K562 (cell line): Measurements from ENCODE around the gene ELF2. TPM values are rescaled to one million over a fixed set of nuclear protein-coding genes. Genes with fewer than 3 reads are reported as not detected.
A peak's percentile ranks its signal among the peaks of the same experiment; 100 is the strongest.

Source experiments
- AFF1 ChIP-seq, 2 experiments: fragments of 450-650 bp; IDR thresholded peaks; 2 replicates each; pipeline ENCODE4 v1.6.1; 2018; ENCODE audit warnings: mild to moderate bottlenecking in 2 of 2, low read depth in 1 of 2; ENCODE audit not compliant: partially characterized antibody in 2 of 2
- BCOR ChIP-seq: fragments of 450-650 bp; IDR thresholded peaks from 2 replicates; pipeline ENCODE4 v1.6.1; 2016
- CCNT2 ChIP-seq: IDR thresholded peaks from 2 replicates; pipeline ENCODE4 v1.6.1; 2011; ENCODE audit warnings: borderline replicate concordance, low read depth, mild to moderate bottlenecking, moderate library complexity, mixed read lengths, low read length; ENCODE audit not compliant: insufficient read length; ENCODE audit errors: extremely low read depth
- CREB1 ChIP-seq, 2 experiments: sonication (generic) in 1 of 2; formaldehyde crosslinking in 1 of 2; IDR thresholded peaks; 2 replicates each; pipeline versions ENCODE4 v1.6.1 to v1.8.0; 2012 to 2022; ENCODE audit warnings: inconsistent platforms in 1 of 2, mild to moderate bottlenecking in 1 of 2, missing genetic modification reagents in 1 of 2, moderate library complexity in 1 of 2
- CXXC5 ChIP-seq: fragments of 250-450 bp; sonication (Bioruptor Pico); IDR thresholded peaks from 2 replicates; pipeline ENCODE4 v1.8.0; 2022; ENCODE audit warnings: inconsistent platforms, mild to moderate bottlenecking, moderate library complexity
- DPF2 ChIP-seq: fragments of 450-650 bp; IDR thresholded peaks from 2 replicates; pipeline ENCODE4 v1.6.1; 2016
- E2F6 ChIP-seq, 2 experiments: IDR thresholded peaks; 2 replicates each; pipeline ENCODE4 v1.6.1; 2011; ENCODE audit warnings: borderline replicate concordance in 1 of 2, control low read depth in 1 of 2, low read depth in 1 of 2, low read length in 1 of 2, mild to moderate bottlenecking in 1 of 2, mixed read lengths in 1 of 2, moderate library complexity in 1 of 2; ENCODE audit not compliant: insufficient read depth in 1 of 2, insufficient read length in 1 of 2, poor library complexity in 1 of 2, severe bottlenecking in 1 of 2; ENCODE audit errors: extremely low read depth in 1 of 2
- GATAD2A ChIP-seq: fragments of 450-650 bp; IDR thresholded peaks from 2 replicates; pipeline ENCODE4 v1.6.1; 2017
- NBN ChIP-seq: fragments of 450-650 bp; IDR thresholded peaks from 2 replicates; pipeline ENCODE4 v1.6.1; 2016; ENCODE audit warnings: low read depth, mild to moderate bottlenecking
- POLR3A ChIP-seq: IDR thresholded peaks from 2 replicates; pipeline ENCODE4 v1.6.1; 2011; ENCODE audit warnings: borderline replicate concordance, mild to moderate bottlenecking, moderate library complexity; ENCODE audit not compliant: insufficient read length, insufficient read depth; ENCODE audit errors: extremely low read depth
- RB1 ChIP-seq: fragments of 450-650 bp; IDR thresholded peaks from 2 replicates; pipeline ENCODE4 v1.6.1; 2017; ENCODE audit warnings: low read depth, mild to moderate bottlenecking
- SIN3A ChIP-seq, 2 experiments: fragments of 150-350 bp in 1 of 2; IDR thresholded peaks; 2 replicates each; pipeline ENCODE4 v1.6.1; 2011 to 2016; ENCODE audit warnings: borderline replicate concordance in 2 of 2, low read depth in 2 of 2, low read length in 2 of 2, mild to moderate bottlenecking in 2 of 2, moderate library complexity in 2 of 2; ENCODE audit not compliant: control insufficient read depth in 1 of 2
- STAT6 ChIP-seq: sonication (generic); formaldehyde crosslinking; IDR thresholded peaks from 2 replicates; pipeline ENCODE4 v1.8.1; 2023; ENCODE audit warnings: mild to moderate bottlenecking, missing genetic modification reagents
- TAF9B ChIP-seq: fragments of 450-650 bp; IDR thresholded peaks from 2 replicates; pipeline ENCODE4 v1.6.1; 2018; ENCODE audit warnings: mild to moderate bottlenecking; ENCODE audit not compliant: partially characterized antibody
- ZBTB12 ChIP-seq: fragments of 250-450 bp; sonication (Bioruptor Pico); IDR thresholded peaks from 2 replicates; pipeline ENCODE4 v1.4.0; 2020
- ZBTB7A ChIP-seq: IDR thresholded peaks from 2 replicates; pipeline ENCODE4 v1.6.1; 2011; ENCODE audit warnings: low read depth, mild to moderate bottlenecking, low read length, moderate library complexity, borderline replicate concordance; ENCODE audit not compliant: control insufficient read depth
- polyA plus RNA-seq, 8 experiments: library from polyadenylated mRNA; depleted of rRNA in 4 of 8; stranded (reverse) in 5 of 8; unstranded in 3 of 8; fragments of >200 nt; fragmentation: Nextera tagmentation in 2 of 8; fragmentation: Illumina TruSeq in 1 of 8; extraction: Ambion mirVana in 2 of 8; extraction: Trizol in 1 of 8; gene quantifications; 2 replicates each; pipeline versions ENCODE4 v1.2.1 to v1.2.3, GENCODE V29; 2011 to 2014; ENCODE audit warnings: inconsistent platforms in 1 of 8, missing spikeins in 1 of 8
- total RNA-seq, 7 experiments: library from RNA; depleted of rRNA in 6 of 7; stranded (reverse); fragments of >200 nt in 6 of 7; fragmentation: Illumina TruSeq in 2 of 7; extraction: Trizol in 2 of 7; gene quantifications; 2 replicates each; pipeline versions ENCODE4 v1.2.1 to v1.2.3, GENCODE V29; 2011 to 2021; ENCODE audit warnings: low replicate concordance in 1 of 7

ELF2 gene
- total and polyA plus RNA-seq, 9 of the 15 experiments (the other 6 are each of a cell fraction or from before 2014, with no cell fraction given), result 9.4 to 58.7 (median 41.6) TPM

- peak; percentile 94 to 98; a peak in 3 of 4 replicates for TF ChIP-seq SIN3A (IDR thresholded peaks at IDR 0.05; ENCODE audit: borderline replicate concordance in 2 of 2, control insufficient read depth in 1 of 2, low read depth in 2 of 2, low read length in 2 of 2)
- peak; percentile 65; the same call in 1 of the 2 replicates for TF ChIP-seq NBN
- TF ChIP-seq ZBTB7A, result peak; percentile 63; the same call in 1 of the 2 replicates
- TF ChIP-seq RB1, result peak; percentile 97; the same call in 1 of the 2 replicates
- TF ChIP-seq POLR3A, result no peak
- TF ChIP-seq STAT6 (CRISPR knock-in tag), result peak; percentile 11; the same call in 1 of the 2 replicates
- peak; percentile 69; the same call in 1 of the 2 replicates for TF ChIP-seq CREB1 (IDR thresholded peaks at IDR 0.05)
- peak; percentile 68; the same call in 1 of the 2 replicates for TF ChIP-seq CREB1 (CRISPR knock-in tag; IDR thresholded peaks at IDR 0.05)
- TF ChIP-seq CXXC5 (CRISPR knock-in tag), result peak; percentile 89
- peak in 1 of 2 experiments; percentile 57 for TF ChIP-seq AFF1 (IDR thresholded peaks at IDR 0.05; ENCODE audit: low read depth in 1 of 2, partially characterized antibody in 2 of 2)
- no peak for TF ChIP-seq DPF2
- TF ChIP-seq TAF9B, result peak; percentile 3
- peak; percentile 92 for TF ChIP-seq E2F6 (IDR thresholded peaks at IDR 0.05; ENCODE audit: borderline replicate concordance in 1 of 2, extremely low read depth in 1 of 2, insufficient read depth in 1 of 2, insufficient read length in 1 of 2, low read depth in 1 of 2, low read length in 1 of 2, poor library complexity in 1 of 2, severe bottlenecking in 1 of 2)
- TF ChIP-seq ZBTB12 (CRISPR knock-in tag), result no peak
- peak; percentile 23; the same call in 1 of the 2 replicates for TF ChIP-seq BCOR
- no peak for TF ChIP-seq GATAD2A
- peak; percentile 58 for TF ChIP-seq CCNT2
Measured at GRCh38 chr4:139082750-139083606, 94.0 kb downstream of the ELF2 start (continued).
